GM18870 (cell line): ENCODE data around the gene FMNL2.

Experiments
- ATAC-seq: cut with Tn5 transposase; IDR thresholded peaks from one replicate; pipeline ENCODE4 v1.9.1; 2021; ENCODE audit warnings: moderate library complexity; ENCODE audit not compliant: unreplicated experiment

Gene FMNL2

GRCh38 chr2:152445375-152445774 is 110.4 kb downstream of the FMNL2 start:
- no peak for ATAC-seq

GRCh38 chr2:152445791-152446201 is 110.8 kb downstream of the FMNL2 start:
- peak; percentile 52 for ATAC-seq

- ATAC-seq: no peak
Measured at GRCh38 chr2:152446213-152446612, 111.2 kb downstream of the FMNL2 start.

- ATAC-seq: no peak
Measured at GRCh38 chr2:152447897-152448296, 112.9 kb downstream of the FMNL2 start.

GRCh38 chr2:152448606-152449005 is 113.6 kb downstream of the FMNL2 start:
- ATAC-seq: no peak

- no peak for ATAC-seq
Measured at GRCh38 chr2:152449578-152449977, 114.6 kb downstream of the FMNL2 start.

- ATAC-seq: no peak
Measured at GRCh38 chr2:152450176-152450575, 115.2 kb downstream of the FMNL2 start.

- no peak for ATAC-seq
Measured at GRCh38 chr2:152452256-152452973, 117.4 kb downstream of the FMNL2 start.

- ATAC-seq: no peak
Measured at GRCh38 chr2:152453129-152453911, 118.3 kb downstream of the FMNL2 start.

- no peak for ATAC-seq
Measured at GRCh38 chr2:152454371-152454770, 119.4 kb downstream of the FMNL2 start.

GRCh38 chr2:152454960-152455359 is 120.0 kb downstream of the FMNL2 start:
- no peak for ATAC-seq

- ATAC-seq: no peak
Measured at GRCh38 chr2:152455738-152456137, 120.8 kb downstream of the FMNL2 start.

- no peak for ATAC-seq
Measured at GRCh38 chr2:152456262-152456661, 121.3 kb downstream of the FMNL2 start.

GRCh38 chr2:152458441-152458940 is 123.5 kb downstream of the FMNL2 start:
- ATAC-seq: no peak

- ATAC-seq: no peak
Measured at GRCh38 chr2:152459091-152459490, 124.1 kb downstream of the FMNL2 start.

GRCh38 chr2:152460567-152460966 is 125.6 kb downstream of the FMNL2 start:
- ATAC-seq: no peak

- ATAC-seq: no peak
Measured at GRCh38 chr2:152462120-152462519, 127.1 kb downstream of the FMNL2 start.

GRCh38 chr2:152462779-152463178 is 127.8 kb downstream of the FMNL2 start:
- no peak for ATAC-seq

GRCh38 chr2:152464851-152465470 is 130.0 kb downstream of the FMNL2 start:
- no peak for ATAC-seq

GRCh38 chr2:152465541-152465940 is 130.6 kb downstream of the FMNL2 start:
- no peak for ATAC-seq

GRCh38 chr2:152466041-152466440 is 131.1 kb downstream of the FMNL2 start:
- ATAC-seq: no peak
